ENCODE data around the gene PRPSAP2. TPM values are rescaled to one million over a fixed set of nuclear protein-coding genes. Genes with fewer than 3 reads are reported as not detected.
A peak's percentile ranks its signal among the peaks of the same experiment; 100 is the strongest.

PRPSAP2 gene
- total RNA-seq, 1 donor from 2014 or later = 37.5 TPM

- no peak for DNase-seq (ENCODE audit: low read depth, low spot score)
Observed at GRCh38 chr17:18960803-18961511, 103.0 kb downstream of the PRPSAP2 start.

DNA sequence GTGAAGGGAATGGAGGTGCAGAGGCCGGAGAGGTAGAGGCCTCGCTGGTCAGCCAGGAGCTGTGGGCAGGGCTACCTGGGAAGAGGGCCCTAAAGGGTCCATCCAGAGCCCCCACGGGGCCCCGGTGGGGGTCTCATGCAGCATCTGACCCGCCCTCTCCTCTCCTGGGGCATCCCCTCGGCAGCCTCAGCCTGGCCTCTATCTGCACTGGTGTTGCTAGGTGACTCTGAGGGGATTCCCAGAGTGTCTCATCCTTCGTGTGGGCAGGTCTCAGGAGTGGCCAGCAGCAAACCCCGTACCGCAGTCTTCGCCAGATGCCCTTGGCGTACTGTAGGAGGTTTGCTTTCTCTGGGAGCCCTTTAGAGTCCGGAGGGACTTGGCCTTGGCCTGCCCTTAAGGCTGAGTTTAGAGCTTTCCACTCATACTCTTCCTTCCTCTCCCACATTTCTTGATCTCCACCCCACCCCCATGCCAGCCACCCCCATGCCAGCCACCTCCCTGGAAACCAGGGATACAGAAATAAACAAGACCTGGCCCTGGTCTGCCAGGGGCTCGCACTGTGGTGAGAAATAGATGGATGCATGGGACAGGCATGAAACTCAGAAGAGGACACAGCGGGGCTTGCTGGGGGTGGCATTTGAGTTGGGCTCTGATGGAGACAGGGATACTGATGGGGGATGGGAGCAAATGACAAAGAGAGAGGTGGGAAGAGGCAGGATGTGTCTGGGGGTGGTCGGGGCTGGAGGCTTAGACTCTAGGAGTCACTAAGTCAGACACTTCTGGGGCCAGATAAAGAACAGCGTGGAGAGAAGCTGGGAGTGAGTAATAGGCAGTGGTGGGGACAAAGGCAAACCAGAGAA lies 103.9 kb downstream of the PRPSAP2 start:
- no peak for DNase-seq (ENCODE audit: low read depth, low spot score)

- DNase-seq (ENCODE audit: low read depth, low spot score) = no peak
Observed at GRCh38 chr17:18962494-18962815, 104.5 kb downstream of the PRPSAP2 start.

GRCh38 chr17:18963126-18964017 lies 105.4 kb downstream of the PRPSAP2 start:
- DNase-seq (ENCODE audit: low read depth, low spot score) = no peak

DNA sequence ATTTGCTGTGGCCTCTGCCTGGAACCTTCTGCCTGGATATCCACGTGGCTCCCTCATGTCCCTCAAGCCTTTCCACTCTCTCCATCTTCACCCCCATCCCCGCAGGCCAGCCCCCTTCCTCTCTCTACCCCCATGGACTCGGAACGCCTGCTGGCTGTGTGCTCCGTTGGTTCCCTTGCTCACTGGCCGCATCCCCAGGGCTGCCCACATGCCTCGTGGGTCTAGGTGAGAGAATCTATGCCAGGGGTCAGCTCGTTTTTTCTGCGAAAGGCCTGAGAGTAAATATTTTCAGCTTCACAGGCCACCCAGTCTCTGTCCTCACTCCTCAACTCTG lies 106.1 kb downstream of the PRPSAP2 start:
- no peak for DNase-seq (ENCODE audit: low read depth, low spot score)

DNA sequence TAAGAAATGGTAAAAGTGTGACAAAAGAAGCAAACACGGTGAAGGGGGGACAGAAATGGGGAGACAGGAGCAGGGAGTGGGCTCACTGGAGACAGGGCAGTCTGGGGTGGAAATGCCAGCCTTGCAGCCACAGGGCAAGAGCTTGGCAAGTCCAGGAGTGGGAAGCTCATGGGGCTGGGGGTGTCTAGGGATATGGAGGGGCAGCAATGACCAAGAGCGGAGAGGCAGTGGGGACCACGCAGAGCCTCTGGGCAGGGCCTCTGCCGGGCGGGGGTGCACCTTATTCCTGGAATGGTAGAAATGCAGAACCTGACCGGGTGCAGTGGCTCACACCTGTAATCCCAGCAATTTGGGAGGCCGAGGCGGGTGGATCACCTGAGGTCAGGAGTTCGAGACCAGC lies 106.6 kb downstream of the PRPSAP2 start:
- DNase-seq (ENCODE audit: low read depth, low spot score) = no peak

DNA sequence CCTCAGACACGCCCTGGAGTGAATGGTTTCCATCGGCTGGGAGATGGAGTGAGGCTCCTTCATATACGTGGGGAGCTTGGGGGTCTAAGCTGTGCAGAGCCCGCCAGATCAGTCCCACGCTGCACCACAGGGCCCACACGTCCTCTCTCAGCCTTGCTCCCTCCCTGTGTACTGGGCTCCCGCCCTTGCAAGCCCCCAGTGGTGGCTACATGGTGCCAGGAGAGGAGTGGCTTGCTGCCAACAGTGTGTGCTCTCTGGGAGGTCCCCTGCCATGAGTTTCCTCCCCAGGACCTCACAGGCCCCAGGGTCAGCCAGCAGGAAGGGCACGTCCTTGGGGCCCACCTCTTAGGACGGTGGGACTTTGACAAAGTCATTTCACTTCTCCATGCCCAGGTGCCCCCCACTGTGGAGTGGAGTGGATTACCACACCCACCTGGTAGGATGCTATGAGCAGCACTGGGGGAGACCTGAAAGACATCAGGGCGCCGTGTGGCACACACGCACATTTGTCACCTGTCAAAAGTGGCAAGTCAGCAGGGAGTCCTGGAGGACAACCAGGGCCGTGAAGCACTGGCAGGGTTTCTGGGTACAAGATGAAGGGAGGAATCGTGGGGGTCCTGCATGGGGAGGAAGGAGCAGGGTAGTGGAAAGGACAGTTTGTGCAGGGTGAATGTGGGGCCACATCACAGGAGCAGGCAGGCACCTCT lies 107.8 kb downstream of the PRPSAP2 start:
- no peak for DNase-seq (ENCODE audit: low read depth, low spot score)

DNA sequence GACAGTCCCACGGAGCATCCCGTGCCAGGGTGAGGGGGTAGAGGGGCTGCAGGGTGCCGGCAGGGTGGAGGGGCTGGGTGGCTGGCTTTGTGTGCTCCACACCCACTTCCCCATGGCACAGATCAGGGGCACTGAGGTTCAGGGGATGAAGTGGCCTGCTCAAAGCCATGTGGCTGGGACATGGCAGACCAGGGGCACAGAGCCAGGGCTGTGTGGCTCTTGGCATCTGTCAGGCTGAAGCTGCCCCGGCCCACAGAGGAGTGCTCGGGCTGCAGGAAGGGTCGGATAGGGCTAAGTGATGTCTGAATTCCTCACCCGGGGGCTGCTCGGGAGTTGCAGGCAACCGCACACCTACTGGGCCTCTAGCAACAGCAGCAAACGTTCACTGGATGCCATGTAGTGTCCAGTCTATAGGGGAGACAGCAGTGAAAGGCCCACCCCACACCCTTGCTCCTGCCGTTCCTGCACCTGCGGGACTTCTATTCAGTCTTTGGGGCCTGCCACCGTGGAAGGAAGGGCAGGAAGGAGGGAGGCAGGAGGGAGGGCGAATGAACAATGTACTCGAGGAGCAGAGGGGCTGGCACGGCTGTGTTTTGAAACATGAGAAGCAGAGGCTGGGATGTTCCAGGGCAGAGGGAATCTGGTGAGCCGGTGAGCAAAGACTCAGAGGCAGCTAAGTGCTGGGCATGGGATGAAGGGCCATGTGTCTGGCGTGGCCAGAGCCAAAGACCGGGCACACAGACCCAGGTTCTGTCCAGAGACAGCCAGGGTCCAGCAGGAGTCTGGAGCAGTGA lies 109.1 kb downstream of the PRPSAP2 start:
- no peak for DNase-seq (ENCODE audit: low read depth, low spot score)

- no peak for DNase-seq (ENCODE audit: low read depth, low spot score)
Observed at GRCh38 chr17:18967916-18968315, 110.0 kb downstream of the PRPSAP2 start.

GRCh38 chr17:18968345-18968744 lies 110.4 kb downstream of the PRPSAP2 start:
- DNase-seq (ENCODE audit: low read depth, low spot score) = peak; percentile 13

GRCh38 chr17:18968945-18969887 lies 111.3 kb downstream of the PRPSAP2 start:
- no peak for DNase-seq (ENCODE audit: low read depth, low spot score)

DNA sequence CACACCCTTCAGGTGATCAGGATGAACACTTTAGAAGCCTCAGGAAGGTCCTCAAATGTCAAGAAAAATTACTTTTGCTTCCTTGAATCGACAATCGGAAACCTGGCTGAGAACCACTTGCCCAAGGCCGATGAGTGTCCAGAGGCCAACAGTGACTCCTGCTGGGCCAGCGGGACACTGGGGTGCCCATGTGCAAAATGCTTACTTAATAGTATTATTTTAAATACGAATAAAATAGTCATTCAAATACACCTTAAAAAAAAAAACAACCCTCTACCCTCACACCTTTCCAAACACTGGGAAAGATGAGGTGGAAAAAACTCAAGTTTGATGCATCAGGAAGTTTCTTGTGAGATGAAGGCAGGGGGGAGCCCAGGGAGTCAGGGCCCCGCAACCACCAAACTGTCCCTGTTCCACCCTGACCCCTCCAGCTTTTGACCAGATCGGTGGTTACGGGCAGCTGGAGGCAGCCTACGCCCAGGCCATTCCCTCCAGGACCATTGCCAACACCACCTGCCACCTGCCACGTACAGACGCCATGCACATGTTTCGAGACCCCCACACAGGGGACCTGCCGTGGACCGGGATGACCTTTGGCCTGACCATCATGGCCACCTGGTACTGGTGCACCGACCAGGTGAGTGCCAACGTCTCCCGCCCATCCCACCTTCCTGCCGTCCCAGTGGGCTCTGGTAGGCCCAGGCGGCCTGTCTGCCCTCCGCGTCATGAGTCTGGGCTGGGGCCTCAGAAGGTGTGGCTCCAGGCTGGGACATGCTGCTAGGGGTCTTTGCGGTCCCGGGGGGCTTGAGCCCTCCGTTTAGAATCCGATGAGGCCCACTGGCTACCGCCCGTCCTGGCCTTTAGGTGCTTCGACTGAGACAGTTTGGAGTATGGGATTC lies 112.9 kb downstream of the PRPSAP2 start:
- no peak for DNase-seq (ENCODE audit: low read depth, low spot score)

DNA sequence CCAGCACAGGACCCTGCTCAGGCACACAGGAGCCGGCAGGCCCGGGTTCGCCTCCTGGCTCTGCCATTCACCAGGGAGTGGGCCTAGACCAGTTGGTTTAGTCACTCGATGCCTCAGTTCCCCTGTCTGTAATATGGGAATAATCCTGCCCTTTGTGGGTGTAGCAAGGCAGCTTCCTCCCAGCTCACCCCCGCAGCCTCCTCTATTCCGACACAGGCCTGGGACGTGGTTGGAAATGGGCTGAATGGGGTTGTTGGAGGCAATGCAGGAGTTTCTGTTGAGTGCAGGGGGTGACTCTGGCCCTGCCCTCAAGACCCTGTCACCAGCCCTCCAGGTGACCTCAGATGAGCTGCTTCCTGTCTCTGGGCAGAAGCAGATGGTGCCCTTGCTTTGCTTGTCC lies 113.9 kb downstream of the PRPSAP2 start:
- no peak for DNase-seq (ENCODE audit: low read depth, low spot score)

DNA sequence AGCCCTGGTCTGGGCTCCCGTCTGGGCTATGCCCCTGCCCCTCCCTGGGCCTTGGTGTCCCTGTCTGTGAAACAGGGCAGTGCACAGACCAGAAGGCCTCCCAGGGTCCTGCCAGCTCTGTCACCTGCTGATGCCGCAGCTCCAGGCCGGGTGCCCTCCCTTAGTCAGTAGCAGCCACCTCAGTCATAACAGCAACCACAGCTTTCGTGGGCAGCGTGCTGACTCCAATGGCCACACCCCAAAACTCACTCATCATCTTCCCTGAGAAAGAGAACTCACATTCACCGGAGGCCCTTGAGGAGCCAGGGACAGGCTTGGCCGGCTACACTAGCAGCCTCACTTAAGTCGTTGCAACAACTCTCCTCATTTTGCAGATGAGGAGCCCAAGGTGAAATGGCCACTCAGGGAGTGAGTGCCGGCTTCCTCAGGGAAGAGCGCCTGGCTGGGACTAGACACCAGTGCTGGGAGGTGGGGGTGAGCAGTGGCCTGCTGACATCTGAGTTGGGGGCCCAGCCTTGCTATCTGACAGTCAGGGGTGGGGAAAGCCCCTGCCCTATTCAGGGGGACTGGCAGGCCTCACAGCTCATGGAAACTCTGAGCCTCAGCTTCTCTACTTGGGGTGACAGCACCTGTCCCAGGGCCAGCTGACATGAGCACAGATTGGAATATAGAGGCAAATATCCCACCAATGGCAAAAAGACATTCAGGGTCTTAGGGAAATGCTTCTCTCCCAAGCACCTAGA lies 116.6 kb downstream of the PRPSAP2 start:
- no peak for DNase-seq (ENCODE audit: low read depth, low spot score)

DNA sequence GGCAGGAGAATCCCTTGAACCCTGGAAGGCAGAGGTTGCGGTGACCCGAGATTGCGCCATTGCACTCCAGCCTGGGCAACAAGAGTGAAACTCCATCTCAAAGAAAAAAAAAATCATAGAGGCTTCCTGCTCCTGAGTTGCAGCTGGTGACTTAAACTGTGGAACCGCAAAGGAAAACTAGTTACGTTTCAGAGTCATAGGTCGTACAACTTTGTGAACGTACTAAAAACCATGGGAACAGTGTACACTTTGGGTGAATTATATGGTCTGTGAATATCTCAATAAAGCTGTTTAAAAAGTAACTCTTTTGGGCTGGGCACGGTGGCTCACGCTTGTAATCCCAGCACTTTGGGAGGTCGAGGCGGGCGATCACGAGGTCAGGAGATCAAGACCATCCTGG lies 117.7 kb downstream of the PRPSAP2 start:
- DNase-seq (ENCODE audit: low read depth, low spot score) = no peak

GRCh38 chr17:18976201-18976600 lies 118.3 kb downstream of the PRPSAP2 start:
- no peak for DNase-seq (ENCODE audit: low read depth, low spot score)

DNA sequence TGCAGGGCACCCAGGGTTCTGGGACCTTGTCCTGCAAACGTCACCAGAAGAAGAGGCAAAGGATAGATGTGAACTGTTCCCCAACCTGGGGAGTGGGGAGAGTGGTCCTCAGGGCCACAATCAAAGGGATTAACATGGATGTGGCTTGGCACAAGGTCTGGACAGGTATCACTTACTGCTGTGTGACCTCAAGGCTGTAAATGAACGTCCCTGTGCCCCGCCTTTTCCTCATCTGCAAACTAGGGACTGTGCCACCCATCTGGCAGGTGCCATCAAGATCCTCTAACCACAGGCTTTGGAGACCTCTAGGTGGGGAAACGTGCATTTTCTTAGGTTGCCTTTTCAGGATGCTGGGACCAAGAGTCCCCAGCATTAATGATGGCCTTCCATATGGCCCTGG lies 119.1 kb downstream of the PRPSAP2 start:
- DNase-seq (ENCODE audit: low read depth, low spot score) = no peak

- DNase-seq (ENCODE audit: low read depth, low spot score) = no peak
Observed at GRCh38 chr17:18977646-18978045, 119.7 kb downstream of the PRPSAP2 start.

Measured in pulmonary artery endothelial cell (primary cell).